HepG2 (cell line): ENCODE data around the gene PLIN4. TPM values are rescaled to one million over a fixed set of nuclear protein-coding genes. Genes with fewer than 3 reads are reported as not detected.

Experiments used
- CSRNP2 ChIP-seq: sonication (generic); formaldehyde crosslinking; conservative IDR thresholded peaks from 2 replicates; pipeline ENCODE4 v1.8.0; 2022; ENCODE audit warnings: low read depth, missing genetic modification reagents
- DRAP1 ChIP-seq: IDR thresholded peaks from 2 replicates; pipeline ENCODE4 v1.6.1; 2016; ENCODE audit warnings: missing genetic modification reagents, missing compliant biosample characterization
- GATAD2A ChIP-seq: IDR thresholded peaks from 2 replicates; pipeline ENCODE4 v1.6.1; 2016
- GFI1 ChIP-seq: sonication (generic); formaldehyde crosslinking; IDR thresholded peaks from 2 replicates; pipeline ENCODE4 v1.5.0; 2020; ENCODE audit warnings: missing genetic modification reagents, mild to moderate bottlenecking, borderline replicate concordance
- KMT2B ChIP-seq: IDR thresholded peaks from 2 replicates; pipeline ENCODE4 v1.6.1; 2016; ENCODE audit warnings: missing genetic modification reagents, missing compliant biosample characterization
- MAX ChIP-seq: IDR thresholded peaks from 2 replicates; pipeline ENCODE4 v1.6.1; 2012; ENCODE audit warnings: inconsistent platforms
- NFRKB ChIP-seq: fragments of 450-650 bp; IDR thresholded peaks from 2 replicates; pipeline ENCODE4 v1.6.1; 2017
- PATZ1 ChIP-seq: sonication (generic); formaldehyde crosslinking; IDR thresholded peaks from 2 replicates; pipeline ENCODE4 v1.4.0; 2020; ENCODE audit warnings: missing genetic modification reagents
- POGZ ChIP-seq: sonication (generic); formaldehyde crosslinking; IDR thresholded peaks from 2 replicates; pipeline ENCODE4 v1.4.0; 2020; ENCODE audit warnings: mild to moderate bottlenecking, missing genetic modification reagents
- RAD21 ChIP-seq: fragments of 450-650 bp; formaldehyde crosslinking; IDR thresholded peaks from 2 replicates; pipeline ENCODE4 v1.5.0; 2020; ENCODE audit warnings: mild to moderate bottlenecking
- SMC3 ChIP-seq: IDR thresholded peaks from 2 replicates; pipeline ENCODE4 v1.6.1; 2011; ENCODE audit warnings: low read length, improper control_type of control experiment
- ZBTB8A ChIP-seq: sonication (generic); formaldehyde crosslinking; IDR thresholded peaks from 2 replicates; pipeline ENCODE4 v1.4.0; 2020; ENCODE audit warnings: mild to moderate bottlenecking, low read depth, missing genetic modification reagents, borderline replicate concordance
- ZC3H13 ChIP-seq: sonication (generic); formaldehyde crosslinking; IDR thresholded peaks from 2 replicates; pipeline ENCODE4 v1.8.1; 2023; ENCODE audit warnings: mild to moderate bottlenecking, missing genetic modification reagents, moderate library complexity
- ZFP91 ChIP-seq: sonication (generic); formaldehyde crosslinking; IDR thresholded peaks from 2 replicates; pipeline ENCODE4 v1.9.0; 2022; ENCODE audit warnings: missing genetic modification reagents, mild to moderate bottlenecking, borderline replicate concordance
- ZNF138 ChIP-seq: sonication (generic); formaldehyde crosslinking; IDR thresholded peaks from 2 replicates; pipeline ENCODE4 v1.5.0; 2020; ENCODE audit warnings: mild to moderate bottlenecking, low read depth, missing genetic modification reagents
- ZNF513 ChIP-seq: sonication (generic); formaldehyde crosslinking; conservative IDR thresholded peaks from 2 replicates; pipeline ENCODE4 v1.5.0; 2020; ENCODE audit warnings: missing genetic modification reagents
- ZNF777 ChIP-seq: sonication (generic); formaldehyde crosslinking; IDR thresholded peaks from 2 replicates; pipeline ENCODE4 v1.4.0; 2020; ENCODE audit warnings: missing genetic modification reagents
- ZZZ3 ChIP-seq: sonication (generic); formaldehyde crosslinking; IDR thresholded peaks from 2 replicates; pipeline ENCODE4 v1.4.0; 2020; ENCODE audit warnings: missing genetic modification reagents, mild to moderate bottlenecking, borderline replicate concordance
- polyA plus RNA-seq, 8 experiments: library from polyadenylated mRNA; depleted of rRNA in 3 of 8; stranded (reverse) in 7 of 8; unstranded in 1 of 8; fragments of >200 nt; fragmentation: Illumina TruSeq in 4 of 8; extraction: Trizol in 4 of 8; gene quantifications; 2 replicates each; pipeline versions ENCODE4 v1.2.1 to v1.2.3, GENCODE V29; 2011 to 2016; ENCODE audit warnings: low read depth in 4 of 8, missing spikeins in 1 of 8, mixed read lengths in 1 of 8; ENCODE audit not compliant: insufficient read depth in 1 of 8
- total RNA-seq, 5 experiments: library from RNA; depleted of rRNA; stranded (reverse); fragments of >200 nt; fragmentation: Illumina TruSeq; extraction: Trizol; gene quantifications; 2 replicates each; pipeline ENCODE4 v1.2.3, GENCODE V29; 2016; ENCODE audit warnings: low read depth in 1 of 5

Gene PLIN4
- total and polyA plus RNA-seq, 2 of the 13 experiments (the other 11 are each of a cell fraction or from before 2014, with no cell fraction given), result 1.1 to 1.3 TPM

GRCh38 chr19:4539693-4540581 is 21.7 kb upstream of the PLIN4 start, which contains the start of gene LRG1 (continued):
- TF ChIP-seq ZFP91 (CRISPR knock-in tag) (no peak; the same call in 1 of the 2 replicates), ZNF777 (no peak), ZC3H13 (CRISPR knock-in tag) (0 out of 2 replicates have a peak, but pooled peaks have one; percentile 74), SMC3 (no peak), GATAD2A (CRISPR knock-in tag) (peak; percentile 81), ZNF513 (CRISPR knock-in tag) (no peak), RAD21 (no peak), GFI1 (peak; percentile 74; the same call in 1 of the 2 replicates), ZNF138 (CRISPR knock-in tag) (no peak), ZBTB8A (CRISPR knock-in tag) (no peak), MAX (peak; percentile 27; the same call in 1 of the 2 replicates), PATZ1 (CRISPR knock-in tag) (peak; percentile 95), CSRNP2 (CRISPR knock-in tag) (no peak), DRAP1 (peak; percentile 100), KMT2B (peak; percentile 52; the same call in 1 of the 2 replicates), NFRKB (no peak), ZZZ3 (CRISPR knock-in tag) (no peak), POGZ (CRISPR knock-in tag) (no peak)
